ENCODE measurements around the gene HK3.

DNA sequence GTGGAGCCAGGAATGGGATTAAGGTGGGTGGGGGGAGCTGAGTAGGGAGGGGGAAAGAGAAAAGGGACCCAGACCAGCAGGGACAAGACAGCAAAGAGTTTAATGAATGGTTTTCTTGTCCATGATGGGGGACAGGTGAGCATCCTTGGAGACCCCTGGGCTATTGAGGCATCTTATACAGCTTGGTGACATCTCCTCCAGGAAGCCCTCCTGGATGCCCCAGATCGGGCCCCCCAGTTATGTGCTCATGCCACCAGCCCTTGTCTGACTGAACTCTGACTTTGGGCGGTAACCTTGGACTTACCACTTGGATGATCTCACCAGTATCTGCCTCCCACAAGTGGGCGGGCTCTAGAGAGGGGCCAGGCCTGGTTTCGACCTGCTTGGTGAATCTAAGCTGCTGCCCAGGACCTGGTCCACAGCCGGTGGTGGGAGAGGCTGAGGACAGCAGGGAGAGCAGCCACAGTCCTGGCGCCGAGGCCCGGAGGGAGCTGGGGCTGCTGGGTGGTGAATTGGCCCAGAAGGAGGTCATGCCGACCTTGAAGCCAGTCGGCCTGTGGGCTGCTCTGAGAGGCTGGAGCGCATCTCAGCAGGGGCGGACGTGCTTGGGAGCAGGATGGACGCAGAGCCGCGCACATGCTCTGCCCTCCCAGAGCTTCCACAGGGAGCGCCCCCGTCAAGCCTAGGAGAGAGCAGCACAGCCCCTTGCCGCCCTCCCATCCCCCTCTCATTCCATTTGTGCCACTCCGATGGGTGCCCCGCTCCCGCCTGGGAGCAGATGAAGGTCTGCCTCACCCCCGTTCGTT lies 52.6 kb downstream of the HK3 start:
- TF ChIP-seq, protein P1, sequence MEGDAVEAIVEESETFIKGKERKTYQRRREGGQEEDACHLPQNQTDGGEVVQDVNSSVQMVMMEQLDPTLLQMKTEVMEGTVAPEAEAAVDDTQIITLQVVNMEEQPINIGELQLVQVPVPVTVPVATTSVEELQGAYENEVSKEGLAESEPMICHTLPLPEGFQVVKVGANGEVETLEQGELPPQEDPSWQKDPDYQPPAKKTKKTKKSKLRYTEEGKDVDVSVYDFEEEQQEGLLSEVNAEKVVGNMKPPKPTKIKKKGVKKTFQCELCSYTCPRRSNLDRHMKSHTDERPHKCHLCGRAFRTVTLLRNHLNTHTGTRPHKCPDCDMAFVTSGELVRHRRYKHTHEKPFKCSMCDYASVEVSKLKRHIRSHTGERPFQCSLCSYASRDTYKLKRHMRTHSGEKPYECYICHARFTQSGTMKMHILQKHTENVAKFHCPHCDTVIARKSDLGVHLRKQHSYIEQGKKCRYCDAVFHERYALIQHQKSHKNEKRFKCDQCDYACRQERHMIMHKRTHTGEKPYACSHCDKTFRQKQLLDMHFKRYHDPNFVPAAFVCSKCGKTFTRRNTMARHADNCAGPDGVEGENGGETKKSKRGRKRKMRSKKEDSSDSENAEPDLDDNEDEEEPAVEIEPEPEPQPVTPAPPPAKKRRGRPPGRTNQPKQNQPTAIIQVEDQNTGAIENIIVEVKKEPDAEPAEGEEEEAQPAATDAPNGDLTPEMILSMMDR (IDR thresholded peaks at IDR 0.05), result no peak
- TF ChIP-seq POLR2AphosphoS5 (IDR thresholded peaks at IDR 0.05), result no peak

Measured in transverse colon (tissue), 4 donors.